ENCODE results near the gene TRPV4.

GRCh38 chr12:109772622-109773321, 60.4 kb downstream of the TRPV4 start:
- TF ChIP-seq EZH2 (IDR thresholded peaks at IDR 0.05; ENCODE audit: low read depth), result no peak
- TF ChIP-seq CTCF (conservative IDR thresholded peaks at IDR 0.05), result no peak

Measured in PC-9 (cell line).